Brain microvascular endothelial cell (primary cell): ENCODE measurements around the gene PAOX.
"Not testable (repeated sequence)": the region's sequence is repeated elsewhere in the genome, so short reads cannot be mapped to it uniquely, and the experiment has no call there.

Experiments
- DNase-seq: peaks from one replicate; pipeline ENCODE4 v3.0.0-alpha.2; 2020
- H3K27ac ChIP-seq: fragments of 250-450 bp; sonication (Bioruptor Pico); 2 replicates; pipeline ENCODE4 v1.5.1; 2020; ENCODE audit warnings: mild to moderate bottlenecking, moderate library complexity
- H3K27me3 ChIP-seq: fragments of 250-450 bp; sonication (Bioruptor Pico); replicated peaks from 2 replicates; pipeline ENCODE4 v1.5.1; 2020; ENCODE audit warnings: mild to moderate bottlenecking
- H3K36me3 ChIP-seq: fragments of 250-450 bp; sonication (Bioruptor Pico); replicated peaks from 2 replicates; pipeline ENCODE4 v1.5.1; 2020; ENCODE audit warnings: mild to moderate bottlenecking
- H3K4me3 ChIP-seq: 2 replicates; pipeline ENCODE4 v1.5.1; 2011; ENCODE audit warnings: low read depth, mild to moderate bottlenecking, control low read depth, low read length, moderate library complexity
- in situ Hi-C: cut with HindIII; loops from 2 replicates; pipeline ENCODE4 v1.10.0; 2017; ENCODE audit warnings: low sequenced_read_pairs, low pct_ligation_motif_present
- TF ChIP-seq, protein P1 (sequence below): IDR thresholded peaks from 2 replicates; pipeline ENCODE4 v1.5.1; 2011; ENCODE audit warnings: low read depth, mild to moderate bottlenecking, moderate library complexity, low read length, control low read depth, inconsistent platforms; ENCODE audit errors: missing control alignments

Gene PAOX

GRCh38 chr10:133411523-133412380, 32.7 kb downstream of the PAOX start:
- DNase-seq: no peak
- in situ Hi-C loops: no loop called here
- TF ChIP-seq, protein P1, sequence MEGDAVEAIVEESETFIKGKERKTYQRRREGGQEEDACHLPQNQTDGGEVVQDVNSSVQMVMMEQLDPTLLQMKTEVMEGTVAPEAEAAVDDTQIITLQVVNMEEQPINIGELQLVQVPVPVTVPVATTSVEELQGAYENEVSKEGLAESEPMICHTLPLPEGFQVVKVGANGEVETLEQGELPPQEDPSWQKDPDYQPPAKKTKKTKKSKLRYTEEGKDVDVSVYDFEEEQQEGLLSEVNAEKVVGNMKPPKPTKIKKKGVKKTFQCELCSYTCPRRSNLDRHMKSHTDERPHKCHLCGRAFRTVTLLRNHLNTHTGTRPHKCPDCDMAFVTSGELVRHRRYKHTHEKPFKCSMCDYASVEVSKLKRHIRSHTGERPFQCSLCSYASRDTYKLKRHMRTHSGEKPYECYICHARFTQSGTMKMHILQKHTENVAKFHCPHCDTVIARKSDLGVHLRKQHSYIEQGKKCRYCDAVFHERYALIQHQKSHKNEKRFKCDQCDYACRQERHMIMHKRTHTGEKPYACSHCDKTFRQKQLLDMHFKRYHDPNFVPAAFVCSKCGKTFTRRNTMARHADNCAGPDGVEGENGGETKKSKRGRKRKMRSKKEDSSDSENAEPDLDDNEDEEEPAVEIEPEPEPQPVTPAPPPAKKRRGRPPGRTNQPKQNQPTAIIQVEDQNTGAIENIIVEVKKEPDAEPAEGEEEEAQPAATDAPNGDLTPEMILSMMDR: no peak
- Histone ChIP-seq H3K27me3 (no peaks in the 10 kb centered on the region), H3K4me3 (no peak overlapping the region), H3K27ac (no peak overlapping the region), H3K36me3 (peaks cover 34% of the 10 kb centered on the region)

DNA sequence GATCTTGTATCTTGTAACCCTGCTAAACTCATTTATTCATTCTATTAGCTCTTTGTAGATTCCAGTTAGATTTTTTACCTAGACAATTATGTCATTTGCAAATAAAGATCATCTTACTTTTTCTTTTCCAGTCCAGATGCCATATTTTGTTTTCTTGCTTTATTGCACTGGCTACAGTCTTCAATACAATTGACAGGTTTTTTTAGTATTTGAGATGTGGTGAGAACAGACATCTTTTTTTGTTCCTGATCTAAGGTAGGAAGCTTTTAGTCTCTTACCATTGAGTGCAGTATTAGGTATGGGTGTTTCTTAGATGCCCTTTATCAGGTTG, 33.3 kb downstream of the PAOX start:
- TF ChIP-seq, protein P1: no peak

DNA sequence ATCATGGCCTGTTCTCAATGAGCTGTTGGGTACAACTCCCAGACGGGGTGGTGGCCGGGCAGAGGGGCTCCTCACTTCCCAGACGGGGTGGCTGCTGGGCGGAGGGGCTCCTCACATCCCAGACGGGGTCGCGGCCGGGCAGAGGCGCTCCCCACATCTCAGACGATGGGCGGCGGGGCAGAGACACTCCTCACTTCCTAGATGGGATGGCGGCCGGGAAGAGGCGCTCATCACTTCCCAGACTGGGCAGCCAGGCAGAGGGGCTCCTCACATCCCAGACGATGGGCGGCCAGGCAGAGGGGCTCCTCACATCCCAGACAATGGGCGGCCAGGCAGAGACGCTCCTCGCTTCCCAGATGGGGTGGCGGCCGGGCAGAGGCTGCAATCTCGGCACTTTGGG, 35.3 kb downstream of the PAOX start:
- DNase-seq, in situ Hi-C loops, H3K4me3 ChIP-seq, H3K27me3 ChIP-seq, H3K27ac ChIP-seq: not testable (repeated sequence)
- peaks cover 36% of the 10 kb centered on the region for H3K36me3 ChIP-seq

More for the DNA sequence above, 33.3 kb downstream of the PAOX start:
- DNase-seq: no peak
- Histone ChIP-seq H3K4me3 (no peak overlapping the region), H3K36me3 (peaks cover 29% of the 10 kb centered on the region), H3K27ac (no peak overlapping the region), H3K27me3 (no peaks in the 10 kb centered on the region)
- in situ Hi-C loops: no loop called here

DNA sequence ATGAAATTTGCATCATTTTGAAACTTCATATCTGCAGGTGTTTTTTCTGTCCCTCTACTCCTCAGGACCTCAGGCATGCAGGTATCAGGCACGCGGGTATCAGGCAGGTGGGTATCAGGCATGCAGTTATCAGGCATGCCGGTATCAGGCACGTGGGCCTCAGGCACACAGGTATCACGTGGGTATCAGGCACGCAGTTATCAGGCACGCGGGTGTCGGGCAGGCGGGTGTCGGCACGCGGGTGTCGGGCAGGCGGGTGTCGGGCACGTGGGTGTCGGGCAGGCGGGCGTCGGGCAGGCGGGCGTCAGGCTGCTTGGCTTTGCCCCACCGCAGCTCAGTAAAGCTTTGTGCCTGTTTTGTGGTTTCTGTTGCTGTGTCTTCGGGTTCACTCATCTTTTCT, 36.7 kb downstream of the PAOX start:
- peaks cover 38% of the 10 kb centered on the region for H3K36me3 ChIP-seq

DNA sequence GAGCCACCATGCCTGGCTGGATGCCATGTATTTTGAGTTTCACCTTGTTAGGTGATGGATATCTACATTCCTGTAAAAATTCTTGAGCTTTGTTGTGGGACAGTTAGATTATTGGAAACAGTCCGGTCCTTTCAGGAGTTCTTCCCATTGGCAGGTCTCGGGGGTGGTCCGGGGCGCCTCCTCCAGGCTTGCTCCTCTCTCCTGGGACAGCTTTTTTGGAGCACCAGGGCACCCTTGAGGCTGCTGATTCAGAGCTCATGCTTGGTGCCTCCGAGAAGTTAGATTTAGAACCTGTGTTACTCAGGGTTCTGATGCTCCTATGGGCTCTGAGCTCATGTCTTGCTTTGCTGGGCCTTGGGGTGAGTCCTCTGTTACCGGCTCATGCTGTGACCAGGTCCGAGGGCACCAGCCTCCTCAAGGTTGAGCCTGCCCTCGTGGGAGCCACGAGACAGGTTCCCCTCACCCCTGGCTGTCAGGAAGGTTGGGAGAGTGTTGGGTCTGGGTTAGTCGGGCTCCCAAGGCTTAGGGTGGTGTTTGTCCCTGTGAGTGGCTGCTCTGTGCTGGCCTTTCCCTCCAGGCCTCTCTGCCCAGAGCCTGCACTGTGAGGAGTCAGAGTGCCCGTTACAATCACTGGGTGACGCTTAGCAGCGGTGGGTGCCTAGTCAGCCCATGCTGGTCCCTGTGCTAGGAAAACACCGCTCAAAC, 39.4 kb downstream of the PAOX start:
- H3K4me3 ChIP-seq: no peak overlapping the region
- in situ Hi-C loops: no loop called here
- no peak for DNase-seq
- H3K36me3 ChIP-seq: peaks cover 24% of the 10 kb centered on the region
- TF ChIP-seq, protein P1: no peak
- H3K27ac ChIP-seq: no peak overlapping the region
- H3K27me3 ChIP-seq: peaks cover 5% of the 10 kb centered on the region

More for the DNA sequence above, 36.7 kb downstream of the PAOX start:
- H3K27ac ChIP-seq: no peak overlapping the region
- no peak overlapping the region for H3K4me3 ChIP-seq
- no peaks in the 10 kb centered on the region for H3K27me3 ChIP-seq
- in situ Hi-C loops: no loop called here
- TF ChIP-seq, protein P1: no peak
- no peak for DNase-seq

DNA sequence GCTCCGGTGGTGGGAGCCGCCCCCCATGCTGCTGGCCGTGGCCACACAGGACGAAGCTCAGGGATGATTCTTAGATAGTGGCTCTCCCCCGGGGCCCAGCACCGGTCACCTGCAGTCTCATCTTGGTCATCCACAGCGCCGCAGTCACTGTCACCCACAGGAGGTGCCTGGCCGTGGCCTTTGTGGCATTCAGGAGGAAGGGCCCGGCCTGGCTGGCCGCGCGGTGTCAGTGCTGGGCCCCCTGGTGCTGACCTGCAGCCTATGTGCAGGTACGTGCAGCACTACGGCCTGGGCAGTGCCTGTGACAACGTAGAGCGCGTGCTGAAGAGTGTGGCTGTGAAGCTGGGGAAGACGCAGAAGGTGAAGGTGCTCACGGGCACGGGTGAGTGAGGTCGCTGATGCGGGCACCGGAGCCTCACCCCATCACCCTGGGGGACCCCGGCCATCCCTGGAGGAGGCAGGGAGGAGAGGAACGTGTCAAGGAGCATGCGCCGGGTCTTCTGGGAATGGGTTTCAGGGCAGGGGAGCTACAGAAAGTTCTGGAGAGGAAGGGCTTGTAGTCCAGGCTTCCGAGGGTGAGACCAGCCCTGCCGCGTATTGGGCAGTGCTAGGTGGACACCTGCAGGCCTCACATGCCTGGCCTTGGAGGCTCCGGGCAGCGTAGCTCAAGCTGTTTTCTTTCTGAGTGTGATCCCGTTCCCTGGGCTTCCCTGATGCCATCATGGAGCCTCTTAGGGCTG, 40.3 kb downstream of the PAOX start:
- Histone ChIP-seq H3K4me3 (no peak overlapping the region), H3K36me3 (peaks cover 24% of the 10 kb centered on the region), H3K27me3 (peaks cover 5% of the 10 kb centered on the region), H3K27ac (no peak overlapping the region)
- in situ Hi-C loops: no loop called here
- DNase-seq: no peak
- TF ChIP-seq, protein P1: no peak
